ENCODE results near the gene SPHKAP. TPM values are rescaled to one million over a fixed set of nuclear protein-coding genes. Genes with fewer than 3 reads are reported as not detected.
"Not testable (repeated sequence)": the region's sequence is repeated elsewhere in the genome, so short reads cannot be mapped to it uniquely, and the experiment has no call there.

SPHKAP gene, protein sequence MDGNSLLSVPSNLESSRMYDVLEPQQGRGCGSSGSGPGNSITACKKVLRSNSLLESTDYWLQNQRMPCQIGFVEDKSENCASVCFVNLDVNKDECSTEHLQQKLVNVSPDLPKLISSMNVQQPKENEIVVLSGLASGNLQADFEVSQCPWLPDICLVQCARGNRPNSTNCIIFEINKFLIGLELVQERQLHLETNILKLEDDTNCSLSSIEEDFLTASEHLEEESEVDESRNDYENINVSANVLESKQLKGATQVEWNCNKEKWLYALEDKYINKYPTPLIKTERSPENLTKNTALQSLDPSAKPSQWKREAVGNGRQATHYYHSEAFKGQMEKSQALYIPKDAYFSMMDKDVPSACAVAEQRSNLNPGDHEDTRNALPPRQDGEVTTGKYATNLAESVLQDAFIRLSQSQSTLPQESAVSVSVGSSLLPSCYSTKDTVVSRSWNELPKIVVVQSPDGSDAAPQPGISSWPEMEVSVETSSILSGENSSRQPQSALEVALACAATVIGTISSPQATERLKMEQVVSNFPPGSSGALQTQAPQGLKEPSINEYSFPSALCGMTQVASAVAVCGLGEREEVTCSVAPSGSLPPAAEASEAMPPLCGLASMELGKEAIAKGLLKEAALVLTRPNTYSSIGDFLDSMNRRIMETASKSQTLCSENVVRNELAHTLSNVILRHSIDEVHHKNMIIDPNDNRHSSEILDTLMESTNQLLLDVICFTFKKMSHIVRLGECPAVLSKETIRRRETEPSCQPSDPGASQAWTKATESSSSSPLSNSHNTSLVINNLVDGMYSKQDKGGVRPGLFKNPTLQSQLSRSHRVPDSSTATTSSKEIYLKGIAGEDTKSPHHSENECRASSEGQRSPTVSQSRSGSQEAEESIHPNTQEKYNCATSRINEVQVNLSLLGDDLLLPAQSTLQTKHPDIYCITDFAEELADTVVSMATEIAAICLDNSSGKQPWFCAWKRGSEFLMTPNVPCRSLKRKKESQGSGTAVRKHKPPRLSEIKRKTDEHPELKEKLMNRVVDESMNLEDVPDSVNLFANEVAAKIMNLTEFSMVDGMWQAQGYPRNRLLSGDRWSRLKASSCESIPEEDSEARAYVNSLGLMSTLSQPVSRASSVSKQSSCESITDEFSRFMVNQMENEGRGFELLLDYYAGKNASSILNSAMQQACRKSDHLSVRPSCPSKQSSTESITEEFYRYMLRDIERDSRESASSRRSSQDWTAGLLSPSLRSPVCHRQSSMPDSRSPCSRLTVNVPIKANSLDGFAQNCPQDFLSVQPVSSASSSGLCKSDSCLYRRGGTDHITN (N-terminal part only)
- total RNA-seq (2014; rRNA removed; shearing (Covaris generic)): not detected in 2 replicates

DNA sequence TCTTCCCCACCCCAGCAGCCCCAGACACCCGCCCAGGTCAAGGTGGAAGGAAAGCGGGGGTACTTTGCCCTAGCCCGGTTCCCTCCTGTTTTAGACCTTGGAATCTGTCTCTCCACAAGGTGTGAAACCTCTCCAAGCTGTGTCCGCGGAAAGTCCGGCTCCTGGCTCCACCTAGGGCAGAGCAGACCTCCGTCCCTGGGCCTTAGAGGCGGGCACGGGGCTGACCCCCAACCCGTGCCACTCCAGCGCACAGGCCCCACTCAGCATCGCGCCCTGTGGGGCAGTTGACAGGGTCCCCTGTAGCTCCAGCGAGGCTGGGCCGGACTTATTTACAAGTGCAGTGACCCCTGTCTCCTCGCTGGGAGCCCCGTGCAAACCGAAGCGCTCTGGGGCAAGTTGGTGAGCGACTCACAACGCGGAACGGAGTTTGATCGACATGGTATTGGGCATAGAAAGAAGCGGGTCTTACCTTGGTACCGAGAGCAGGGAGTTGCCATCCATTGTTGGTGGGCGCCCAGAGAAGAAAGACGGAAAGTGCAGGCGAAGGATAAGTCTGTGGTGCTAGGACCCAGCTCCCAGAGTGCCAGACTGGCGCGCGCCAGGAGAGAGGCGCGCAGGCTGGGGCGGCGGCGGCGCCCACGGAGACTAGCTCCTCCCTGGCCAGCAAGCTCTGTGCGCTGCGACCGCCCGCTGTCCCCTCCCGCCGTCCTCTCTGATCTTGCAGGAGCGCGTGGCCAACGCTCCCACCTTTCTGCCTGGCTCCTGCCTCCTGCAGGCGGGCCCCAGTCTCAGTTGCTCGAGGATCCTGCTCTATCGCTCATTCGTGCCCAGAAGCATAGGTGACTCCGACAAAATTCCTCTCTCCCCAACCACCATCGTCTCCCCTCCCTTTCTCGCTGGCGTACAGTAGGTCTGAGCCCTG lies at the start of gene SPHKAP:
TSS of gene SPHKAP (minus strand) at position 590 of the 922 bp plus-strand sequence. CDS start at position 501, 89 bp downstream.
- DNase-seq (ENCODE audit: low read depth): no peak

DNA sequence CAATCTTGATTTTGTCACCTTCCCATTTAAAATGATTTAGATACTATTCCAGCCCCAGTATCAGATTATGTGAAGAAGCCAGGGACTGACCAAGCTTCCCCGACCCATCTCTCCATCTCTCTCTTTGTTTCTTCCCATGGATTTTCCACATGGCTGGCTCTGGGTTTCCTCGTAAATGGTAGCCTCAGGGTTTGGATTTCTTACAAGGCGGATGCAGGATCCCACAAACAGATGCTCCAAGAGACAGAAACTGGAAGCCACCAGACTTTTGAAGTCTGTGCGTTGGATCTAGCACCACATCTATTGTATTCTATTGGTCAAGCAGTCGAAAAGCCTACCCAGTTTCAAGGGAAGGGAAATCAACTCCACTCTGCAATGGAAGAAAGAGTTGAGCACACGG lies 46.0 kb upstream of the SPHKAP start:
- DNase-seq (ENCODE audit: low read depth): no peak

- DNase-seq (ENCODE audit: low read depth): no peak
Measured at GRCh38 chr2:228224410-228224809, 42.9 kb upstream of the SPHKAP start.

- DNase-seq (ENCODE audit: low read depth): not testable (repeated sequence)
Measured at GRCh38 chr2:228218593-228218992, 37.1 kb upstream of the SPHKAP start.

- no peak for DNase-seq (ENCODE audit: low read depth)
Measured at GRCh38 chr2:228197504-228197903, 16.0 kb upstream of the SPHKAP start.

GRCh38 chr2:228180181-228181097 lies 1.0 kb downstream of the SPHKAP start:
- DNase-seq (ENCODE audit: low read depth): no peak

- DNase-seq (ENCODE audit: low read depth): no peak
Measured at GRCh38 chr2:228167290-228167689, 14.2 kb downstream of the SPHKAP start.

DNA sequence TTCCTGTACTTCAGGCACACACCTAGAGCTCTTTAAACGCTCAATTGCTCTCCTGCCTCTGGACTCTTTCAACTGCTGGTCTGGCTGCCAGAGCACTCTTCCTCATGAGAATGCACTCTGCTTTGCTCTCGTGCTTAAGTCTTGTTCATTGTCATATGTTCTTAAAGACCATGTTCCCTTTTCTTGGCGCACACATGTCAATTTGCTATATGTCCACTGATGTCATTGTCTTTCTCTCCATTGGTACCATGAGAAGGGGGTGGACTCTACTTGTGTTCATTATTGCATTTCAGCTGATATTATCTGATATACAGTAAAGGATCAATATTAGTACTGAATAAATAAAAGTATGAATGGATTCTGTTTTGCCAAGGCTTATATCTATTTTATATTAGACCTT lies 16.8 kb downstream of the SPHKAP start:
- DNase-seq (ENCODE audit: low read depth): no peak

GRCh38 chr2:228157841-228158240 lies 23.6 kb downstream of the SPHKAP start:
- no peak for DNase-seq (ENCODE audit: low read depth)

- no peak for DNase-seq (ENCODE audit: low read depth)
Measured at GRCh38 chr2:228144961-228145360, 36.5 kb downstream of the SPHKAP start.

DNA sequence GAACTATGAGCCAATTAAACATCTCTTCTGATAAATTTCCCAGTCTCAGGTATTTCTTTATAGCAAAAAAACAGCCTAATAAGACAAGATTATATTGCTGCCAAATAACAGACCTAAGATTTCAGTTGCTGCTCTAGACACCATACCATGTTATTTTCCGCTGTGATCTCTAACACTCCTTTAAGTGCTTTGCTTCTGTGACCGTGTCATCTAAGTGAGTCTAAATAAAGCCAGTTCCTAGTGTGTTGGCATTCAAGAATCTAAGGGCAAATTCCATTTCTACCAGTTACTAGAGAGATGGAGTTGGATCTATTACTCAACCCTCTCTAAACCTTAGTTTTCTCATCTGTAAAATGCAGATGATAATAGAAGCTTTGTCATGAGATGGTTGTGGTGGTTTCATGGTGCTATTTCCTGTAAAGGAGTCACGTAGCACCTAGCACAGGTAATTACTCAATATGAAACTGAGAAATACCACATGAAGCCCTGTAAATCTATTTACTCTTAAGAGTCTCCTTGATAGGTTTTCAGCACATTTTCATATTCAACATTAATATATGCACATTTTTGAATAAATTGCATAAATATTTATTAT lies 40.5 kb downstream of the SPHKAP start:
- DNase-seq (ENCODE audit: low read depth): no peak

DNA sequence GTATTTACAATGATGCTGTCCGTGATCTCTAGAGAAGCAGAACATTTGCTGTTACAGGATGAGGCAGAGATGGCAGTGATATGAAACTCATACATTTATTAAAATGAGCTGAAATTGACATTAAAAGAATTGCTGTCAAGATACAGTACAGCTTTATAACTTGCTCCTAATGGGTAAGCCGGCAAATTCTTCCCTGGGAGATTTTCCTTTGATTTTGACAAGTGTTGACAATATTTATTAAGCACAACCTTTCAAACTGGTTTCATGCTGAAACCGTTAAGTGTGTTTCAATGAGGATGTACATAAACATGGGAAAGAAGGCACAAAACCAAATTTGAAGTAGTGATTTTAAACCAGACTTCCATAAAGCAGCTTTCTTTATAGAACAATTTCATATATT lies 45.5 kb downstream of the SPHKAP start:
- no peak for DNase-seq (ENCODE audit: low read depth)

DNA sequence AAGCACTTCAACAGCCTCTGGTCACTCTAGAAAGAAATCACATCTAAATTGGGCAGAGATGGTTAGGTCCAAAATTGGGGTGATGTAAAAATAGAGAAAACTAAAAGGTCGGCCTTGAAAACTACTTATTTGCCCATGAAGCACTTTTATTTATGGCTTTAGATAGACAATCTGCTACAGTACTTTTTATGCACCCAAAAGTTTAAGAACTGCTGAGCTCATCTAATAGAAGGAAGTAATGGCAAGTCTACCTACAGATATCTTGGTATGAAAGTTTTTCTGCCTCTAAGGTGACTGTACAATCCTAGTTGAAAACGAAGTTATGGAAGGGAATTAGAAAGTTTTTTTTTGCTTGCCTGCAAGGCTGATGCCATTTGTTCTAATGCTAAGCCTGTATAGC lies 46.2 kb downstream of the SPHKAP start:
- DNase-seq (ENCODE audit: low read depth): no peak

GRCh38 chr2:228131833-228132232 lies 49.7 kb downstream of the SPHKAP start:
- DNase-seq (ENCODE audit: low read depth): no peak

GRCh38 chr2:228126401-228126800 lies 55.1 kb downstream of the SPHKAP start:
- no peak for DNase-seq (ENCODE audit: low read depth)

DNA sequence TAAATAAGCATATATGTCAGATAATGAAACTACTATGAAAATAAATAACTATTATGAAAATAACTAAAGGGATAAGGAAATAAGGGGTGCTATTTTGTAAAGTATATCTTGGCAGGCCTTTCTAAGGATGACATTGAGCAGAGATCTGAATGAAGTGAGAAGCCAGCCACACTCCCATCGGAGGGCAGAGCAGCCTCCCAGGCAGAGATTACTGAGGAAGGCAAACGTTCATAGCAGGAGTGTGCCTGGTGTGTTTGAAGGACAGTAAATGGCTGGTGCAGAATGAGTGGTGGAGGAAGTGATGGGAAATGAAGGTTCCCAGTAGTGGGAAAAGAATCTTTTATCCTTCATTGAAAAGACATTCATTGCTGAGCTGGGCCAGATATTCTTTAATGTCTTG lies 62.5 kb downstream of the SPHKAP start:
- DNase-seq (ENCODE audit: low read depth): no peak

DNA sequence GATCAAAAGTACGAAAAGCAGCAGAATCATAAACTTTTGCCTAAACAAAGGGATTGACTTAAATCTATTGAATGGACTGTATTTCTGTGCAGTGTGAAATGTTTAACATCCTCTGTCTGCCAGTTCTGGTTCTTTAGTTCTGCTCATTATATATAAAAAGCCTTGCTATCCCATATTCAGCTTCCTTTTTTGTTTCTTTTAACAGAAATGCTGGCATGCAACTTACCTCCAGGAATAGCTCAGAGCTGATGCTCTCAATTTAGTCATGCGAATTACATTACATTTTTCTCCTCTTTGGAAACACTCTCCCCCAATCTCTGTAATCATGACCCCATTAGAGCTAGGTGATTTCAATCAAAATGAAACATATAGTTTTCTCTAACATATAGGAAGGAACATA lies 73.6 kb downstream of the SPHKAP start:
- DNase-seq (ENCODE audit: low read depth): no peak

- no peak for DNase-seq (ENCODE audit: low read depth)
Measured at GRCh38 chr2:228105526-228106250, 75.8 kb downstream of the SPHKAP start.

- DNase-seq (ENCODE audit: low read depth): no peak
Measured at GRCh38 chr2:228104215-228104614, 77.3 kb downstream of the SPHKAP start.

All from Daoy (cell line).